H9 (cell line): ENCODE data around the gene CAMK1. TPM values are rescaled to one million over a fixed set of nuclear protein-coding genes. Genes with fewer than 3 reads are reported as not detected.

ENCODE experiments used
- DNase-seq: peaks from one replicate; pipeline ENCODE4 v3.0.0-alpha.2; 2017
- H2AFZ ChIP-seq: one replicate; pipeline ENCODE4 v1.6.1; 2013; ENCODE audit warnings: mild to moderate bottlenecking, low read length, control low read depth, moderate library complexity
- H2AK5ac ChIP-seq: 2 replicates; pipeline ENCODE4 v1.6.1; 2013; ENCODE audit warnings: low read length, control low read depth, mixed read lengths; ENCODE audit not compliant: insufficient read length
- H2BK120ac ChIP-seq: one replicate; pipeline ENCODE4 v1.6.1; 2013; ENCODE audit warnings: low read depth, mild to moderate bottlenecking, low read length, control low read depth, inconsistent platforms; ENCODE audit not compliant: poor library complexity, severe bottlenecking
- H2BK12ac ChIP-seq: 2 replicates; pipeline ENCODE4 v1.6.1; 2013; ENCODE audit warnings: low read length, control low read depth, mixed read lengths, low read depth; ENCODE audit not compliant: insufficient read length
- H2BK15ac ChIP-seq: 2 replicates; pipeline ENCODE4 v1.6.1; 2013; ENCODE audit warnings: low read depth, low read length, control low read depth
- H2BK20ac ChIP-seq: one replicate; pipeline ENCODE4 v1.6.1; 2013; ENCODE audit warnings: low read depth, mild to moderate bottlenecking, low read length, control low read depth, inconsistent platforms; ENCODE audit not compliant: poor library complexity, severe bottlenecking
- H2BK5ac ChIP-seq: 2 replicates; pipeline ENCODE4 v1.6.1; 2013; ENCODE audit warnings: low read length, control low read depth, mixed read lengths; ENCODE audit not compliant: insufficient read length
- H3K14ac ChIP-seq: 2 replicates; pipeline ENCODE4 v1.6.1; 2013; ENCODE audit warnings: low read length, control low read depth; ENCODE audit not compliant: insufficient read depth
- H3K18ac ChIP-seq: 2 replicates; pipeline ENCODE4 v1.6.1; 2013; ENCODE audit warnings: low read depth, mild to moderate bottlenecking, mixed read lengths, low read length, control low read depth; ENCODE audit not compliant: insufficient read length
- H3K23ac ChIP-seq: 2 replicates; pipeline ENCODE4 v1.6.1; 2013; ENCODE audit warnings: low read length, control low read depth, mixed read lengths, low read depth; ENCODE audit not compliant: insufficient read length
- H3K23me2 ChIP-seq: 2 replicates; pipeline ENCODE4 v1.6.1; 2013; ENCODE audit warnings: low read depth, mild to moderate bottlenecking, mixed read lengths, low read length, control low read depth; ENCODE audit not compliant: insufficient read length, poor library complexity, severe bottlenecking
- H3K27ac ChIP-seq: 2 replicates; pipeline ENCODE4 v1.5.1; 2013; ENCODE audit warnings: low read length, control low read depth, mixed read lengths, low read depth; ENCODE audit not compliant: insufficient read length
- H3K27me3 ChIP-seq: 2 replicates; pipeline ENCODE4 v1.6.1; 2013; ENCODE audit warnings: low read length, control low read depth, inconsistent platforms; ENCODE audit not compliant: insufficient read depth
- H3K4ac ChIP-seq: 2 replicates; pipeline ENCODE4 v1.6.1; 2013; ENCODE audit warnings: low read depth, mild to moderate bottlenecking, control low read depth, inconsistent platforms, low read length, moderate library complexity
- H3K4me1 ChIP-seq: 2 replicates; pipeline ENCODE4 v1.6.1; 2013; ENCODE audit warnings: low read length, control low read depth, inconsistent platforms; ENCODE audit not compliant: insufficient read depth
- H3K4me2 ChIP-seq: 2 replicates; pipeline ENCODE4 v1.6.1; 2013; ENCODE audit warnings: low read length, control low read depth, mixed read lengths; ENCODE audit not compliant: insufficient read length, insufficient read depth
- H3K56ac ChIP-seq: 2 replicates; pipeline ENCODE4 v1.6.1; 2013; ENCODE audit warnings: low read depth, mild to moderate bottlenecking, mixed read lengths, low read length, control low read depth; ENCODE audit not compliant: insufficient read length
- H3K79me1 ChIP-seq: 2 replicates; pipeline ENCODE4 v1.6.1; 2013; ENCODE audit warnings: low read depth, mild to moderate bottlenecking, moderate library complexity, low read length, control low read depth, inconsistent platforms; ENCODE audit not compliant: insufficient read depth, poor library complexity, severe bottlenecking
- H3K79me2 ChIP-seq: 2 replicates; pipeline ENCODE4 v1.6.1; 2013; ENCODE audit warnings: low read length, control low read depth, inconsistent platforms; ENCODE audit not compliant: insufficient read depth
- H3K9ac ChIP-seq: 2 replicates; pipeline ENCODE4 v1.6.1; 2013; ENCODE audit warnings: low read length, control low read depth, mixed read lengths; ENCODE audit not compliant: insufficient read length; ENCODE audit errors: extremely low read depth
- H3K9me3 ChIP-seq: one replicate; pipeline ENCODE4 v1.6.1; 2013; ENCODE audit warnings: low read depth, low read length, inconsistent platforms; ENCODE audit not compliant: control insufficient read depth
- H3T11ph ChIP-seq: one replicate; pipeline ENCODE4 v1.6.1; 2013; ENCODE audit warnings: mild to moderate bottlenecking, low read length, control low read depth, inconsistent platforms
- H4K20me1 ChIP-seq: one replicate; pipeline ENCODE4 v1.6.1; 2013; ENCODE audit not compliant: control insufficient read depth, insufficient read length, insufficient read depth
- H4K5ac ChIP-seq: 2 replicates; pipeline ENCODE4 v1.6.1; 2013; ENCODE audit warnings: low read depth, mild to moderate bottlenecking, mixed read lengths, low read length, control low read depth; ENCODE audit not compliant: insufficient read length
- H4K8ac ChIP-seq: replicated peaks from 2 replicates; pipeline ENCODE4 v1.6.1; 2013; ENCODE audit warnings: low read length, control low read depth, mixed read lengths, low read depth; ENCODE audit not compliant: insufficient read length
- H4K91ac ChIP-seq: 2 replicates; pipeline ENCODE4 v1.6.1; 2013; ENCODE audit warnings: low read depth, mild to moderate bottlenecking, moderate library complexity, mixed read lengths, low read length, control low read depth; ENCODE audit not compliant: insufficient read length
- H3K27ac Mint-ChIP-seq, 3 experiments: 2 replicates in 2 of 3; 3 replicates in 1 of 3; pipeline ENCODE4 v1.8.0; 2020 to 2021; ENCODE audit warnings: mixed read lengths in 3 of 3, mild to moderate bottlenecking in 1 of 3, moderate library complexity in 1 of 3
- H3K27me3 Mint-ChIP-seq: 2 replicates; pipeline ENCODE4 v1.8.0; 2021; ENCODE audit warnings: low read depth, mild to moderate bottlenecking, moderate library complexity, mixed read lengths
- H3K36me3 Mint-ChIP-seq, 3 experiments: 2 replicates in 2 of 3; 3 replicates in 1 of 3; pipeline ENCODE4 v1.8.0; 2020 to 2021; ENCODE audit warnings: low read depth in 3 of 3, mixed read lengths in 3 of 3; ENCODE audit not compliant: insufficient read depth in 1 of 3
- H3K4me1 Mint-ChIP-seq, 2 experiments: 2 replicates each; pipeline ENCODE4 v1.8.0; 2020; ENCODE audit warnings: mixed read lengths in 2 of 2
- H3K4me3 Mint-ChIP-seq, 2 experiments: 2 replicates in 1 of 2; 3 replicates in 1 of 2; pipeline ENCODE4 v1.8.0; 2020 to 2021; ENCODE audit warnings: mild to moderate bottlenecking in 2 of 2, mixed read lengths in 2 of 2, moderate library complexity in 1 of 2
- H3K9me3 Mint-ChIP-seq, 2 experiments: 2 replicates in 1 of 2; 3 replicates in 1 of 2; pipeline ENCODE4 v1.8.0; 2020; ENCODE audit warnings: mild to moderate bottlenecking in 2 of 2, mixed read lengths in 2 of 2, moderate library complexity in 1 of 2
- CTCF ChIP-seq: fragments of 200-600 bp; sonication (generic); conservative IDR thresholded peaks from 3 replicates; pipeline ENCODE4 v1.8.0; 2021; ENCODE audit warnings: antibody characterized with exemption, mild to moderate bottlenecking
- WGBS: extraction: QIAGEN DNeasy Blood & Tissue Kit; methylation state at CpG from one replicate; pipeline ENCODE4 v1.1.7; 2013; ENCODE audit warnings: missing lambda C conversion rate, low lambda C conversion rate, mixed read lengths; ENCODE audit not compliant: insufficient read length; ENCODE audit errors: extremely low coverage; 5-methylcytosine and 5-hydroxymethylcytosine counted together
- total RNA-seq: library from RNA; stranded (reverse); gene quantifications from 2 replicates; pipeline ENCODE4 v1.2.1, GENCODE V29; 2021

The CAMK1 gene
- total RNA-seq, 1 experiment from 2014 or later: 9.2 TPM

- peaks cover 0 to 14% (median 0%) of the 10 kb centered on the region in 3 experiments; a peak in 2 of 7 replicates for H3K36me3 Mint-ChIP-seq
- Histone ChIP-seq H3K79me2 (no peaks in the 10 kb centered on the region), H3K23me2 (no peaks in the 10 kb centered on the region), H2BK5ac (no peak overlapping the region), H2BK15ac (no peak overlapping the region), H3K14ac (no peak overlapping the region), H3K4me2 (peak overlapping the region; percentile 31), H3K79me1 (no peaks in the 10 kb centered on the region), H3K4ac (no peak overlapping the region), H3K4me1 (no peaks in the 10 kb centered on the region), H4K91ac (no peak overlapping the region), H2AK5ac (no peak overlapping the region), H2BK12ac (no peak overlapping the region), H2BK120ac (no peak overlapping the region), H3K18ac (no peak overlapping the region), H3T11ph (no peak overlapping the region), H3K9ac (no peak overlapping the region), H4K8ac (no peak overlapping the region), H3K9me3 (no peaks in the 10 kb centered on the region), H4K20me1 (no peaks in the 10 kb centered on the region), H3K56ac (no peak overlapping the region), H3K27me3 (no peaks in the 10 kb centered on the region; the same call in 1 of the 2 replicates), H2BK20ac (no peak overlapping the region), H3K23ac (no peak overlapping the region), H3K27ac (no peak overlapping the region), H4K5ac (no peak overlapping the region), H2AFZ (no peak overlapping the region)
- no CpG with 5 or more reads among the region's 15 CpGs for WGBS
- no peak for DNase-seq
- no peak for TF ChIP-seq CTCF
- H3K4me3 Mint-ChIP-seq: peak overlapping the region; percentile 56 to 77
- H3K27me3 Mint-ChIP-seq: peaks cover 61% of the 10 kb centered on the region
- H3K9me3 Mint-ChIP-seq: no peaks in the 10 kb centered on the region
- no peak overlapping the region for H3K27ac Mint-ChIP-seq
- H3K4me1 Mint-ChIP-seq: peaks cover 21 to 32% of the 10 kb centered on the region in 2 experiments
These were observed 597 bp upstream of the CAMK1 start for GRCh38 chr3:9770276-9770812.
